ENCODE results near the gene HNRNPH1. TPM values are rescaled to one million over a fixed set of nuclear protein-coding genes. Genes with fewer than 3 reads are reported as not detected.

The HNRNPH1 gene
- total and polyA plus RNA-seq, 2 of the 13 experiments (the other 11 are each of a cell fraction or from before 2014, with no cell fraction given): 382 to 1,064 TPM

DNA sequence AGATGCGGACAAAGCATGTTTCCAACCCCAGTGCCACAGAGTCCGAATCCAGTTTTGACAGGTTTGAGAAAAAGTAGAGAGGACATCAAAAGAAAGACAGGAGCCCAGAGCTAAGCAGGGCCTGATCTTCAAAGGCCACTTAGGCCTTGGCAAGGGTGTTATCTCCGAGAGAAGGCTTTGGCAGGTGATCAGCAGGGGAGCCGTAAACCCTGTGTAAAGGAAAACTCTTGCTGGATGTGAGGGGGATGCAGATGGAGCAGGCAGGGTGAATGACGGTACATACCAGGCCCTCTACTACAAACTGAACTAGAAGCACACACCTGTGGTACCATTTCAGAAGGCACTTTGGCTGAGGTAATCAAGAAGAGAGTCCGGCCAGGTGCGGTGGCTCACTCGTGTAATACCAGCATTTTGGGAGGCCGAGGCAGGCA lies 1.4 kb upstream of the HNRNPH1 start:
- 45% methylated on average over 8 of the region's 9 CpGs for WGBS (ENCODE audit: low lambda C conversion rate)
- peak; percentile 34 for FAIRE-seq

More for the DNA sequence above, 1.4 kb upstream of the HNRNPH1 start:
- POLR2A ChIA-PET: interaction anchor here (1.3 to 3.7 kb wide), 10 partner anchors 8 to 1579 kb away, joined by 3 to 102 read pairs (median 29); partner anchors contain the start of genes CANX, CBY3 and MAML1
- in situ Hi-C loops (cut with HindIII; ENCODE audit: extremely low pct_ligation_motif_present, low pct_unique_long_range_greater_than_20kb): no loop called here
- peak overlapping the region; percentile 97 for H3K27ac ChIP-seq (ENCODE audit: extremely low read length, insufficient read depth, low read length)
- CTCF ChIA-PET (ENCODE audit: low intra/inter-chr PET ratio, low total read pairs): no interaction called here
- H3K4me1 ChIP-seq (ENCODE audit: insufficient read depth, low read length): peaks cover 35% of the 10 kb centered on the region
- H3K9ac ChIP-seq (ENCODE audit: insufficient read depth, low read depth, low read length): peak overlapping the region; percentile 98
- no TSS peak for BruUV-seq (replicated peaks)
- H3K27me3 ChIP-seq (ENCODE audit: control insufficient read depth in 1 of 2, insufficient read depth in 2 of 2, low read length in 2 of 2): no peaks in the 10 kb centered on the region; a peak in 1 of 5 replicates
- H3K4me2 ChIP-seq (ENCODE audit: low read depth, low read length): peak overlapping the region; percentile 86
- TF ChIP-seq ZNF644 (CRISPR knock-in tag; IDR thresholded peaks at IDR 0.05; ENCODE audit: low read depth): no peak
- 0 out of 2 replicates have a peak, but pooled peaks have one; percentile 6 for TF ChIP-seq SKIL (CRISPR knock-in tag; IDR thresholded peaks at IDR 0.05; ENCODE audit: borderline replicate concordance)
- TF ChIP-seq CENPX (CRISPR knock-in tag; IDR thresholded peaks at IDR 0.05): no peak
- TF ChIP-seq ARID2 (CRISPR knock-in tag; IDR thresholded peaks at IDR 0.05; ENCODE audit: borderline replicate concordance): 0 out of 2 replicates have a peak, but pooled peaks have one; percentile 18
- TF ChIP-seq RARG (CRISPR knock-in tag; IDR thresholded peaks at IDR 0.05; ENCODE audit: low read depth): 0 out of 2 replicates have a peak, but pooled peaks have one; percentile 3
- TF ChIP-seq DNMT1 (CRISPR knock-in tag; IDR thresholded peaks at IDR 0.05): 0 out of 2 replicates have a peak, but pooled peaks have one; percentile 10
- peaks cover 33% of the 10 kb centered on the region for H4K20me1 ChIP-seq (ENCODE audit: insufficient read depth, low read length)
- no peak overlapping the region for H2AFZ ChIP-seq (ENCODE audit: low read length)
- intact Hi-C loops (cut with micrococcal nuclease; ENCODE audit: unreplicated experiment): loop anchor here (5.0 kb wide), 1 partner anchor 72 kb away; the partner anchor contains the start of gene CANX
- ATAC-seq (peak; percentile 2; the same call in 2 of the 3 replicates), DNase-seq (ENCODE audit: low spot score) (no peak)
- H3K79me2 ChIP-seq (ENCODE audit: insufficient read depth, low read length): peaks cover 41% of the 10 kb centered on the region
- H3K9me3 ChIP-seq (ENCODE audit: low read length): no peaks in the 10 kb centered on the region
- H3K36me3 ChIP-seq (replicated peaks in 1 of 2; ENCODE audit: control insufficient read depth in 1 of 2, insufficient read depth in 2 of 2, low read length in 2 of 2): peaks cover 5 to 26% of the 10 kb centered on the region in 2 experiments
- peak overlapping the region; percentile 62 to 88 (median 84) for H3K4me3 ChIP-seq (replicated peaks in 1 of 3; ENCODE audit: insufficient read depth in 1 of 3, low read depth in 2 of 3, low read length in 3 of 3)

Measured in HepG2 (cell line).